NCI-H2171 (cell line): ENCODE measurements around the gene TENT4A.
A peak's percentile ranks its signal among the peaks of the same experiment; 100 is the strongest.
"Not testable (repeated sequence)": the region's sequence is repeated elsewhere in the genome, so short reads cannot be mapped to it uniquely, and the experiment has no call there.

Source experiments
- DNase-seq: peaks from one replicate; lab custom pipeline; 2025; lab: John Stamatoyannopoulos, UW

The TENT4A gene

GRCh38 chr5:6773342-6774035 lies 60.3 kb downstream of the TENT4A start:
- peak; percentile 83 for DNase-seq

- DNase-seq: not testable (repeated sequence)
Measured at GRCh38 chr5:6774207-6774606, 61.0 kb downstream of the TENT4A start.

GRCh38 chr5:6774721-6775204 lies 61.5 kb downstream of the TENT4A start:
- DNase-seq: no peak

- DNase-seq: no peak
Measured at GRCh38 chr5:6775571-6775970, 62.3 kb downstream of the TENT4A start.

GRCh38 chr5:6780802-6781391 lies 67.7 kb downstream of the TENT4A start:
- peak; percentile 30 for DNase-seq

GRCh38 chr5:6781716-6782115 lies 68.5 kb downstream of the TENT4A start:
- no peak for DNase-seq

GRCh38 chr5:6783787-6784186 lies 70.6 kb downstream of the TENT4A start:
- no peak for DNase-seq

GRCh38 chr5:6784481-6784880 lies 71.2 kb downstream of the TENT4A start:
- no peak for DNase-seq

GRCh38 chr5:6785161-6785860 lies 72.1 kb downstream of the TENT4A start:
- DNase-seq: no peak

- no peak for DNase-seq
Measured at GRCh38 chr5:6785861-6786180, 72.6 kb downstream of the TENT4A start.

GRCh38 chr5:6786786-6787495 lies 73.7 kb downstream of the TENT4A start:
- no peak for DNase-seq

GRCh38 chr5:6787941-6788340 lies 74.7 kb downstream of the TENT4A start:
- no peak for DNase-seq

- DNase-seq: no peak
Measured at GRCh38 chr5:6788439-6788838, 75.2 kb downstream of the TENT4A start.

- no peak for DNase-seq
Measured at GRCh38 chr5:6788956-6789649, 75.9 kb downstream of the TENT4A start.

GRCh38 chr5:6790346-6790865 lies 77.2 kb downstream of the TENT4A start:
- no peak for DNase-seq

GRCh38 chr5:6791031-6791430 lies 77.8 kb downstream of the TENT4A start:
- no peak for DNase-seq

- DNase-seq: no peak
Measured at GRCh38 chr5:6792376-6792775, 79.1 kb downstream of the TENT4A start.

GRCh38 chr5:6792911-6793471 lies 79.8 kb downstream of the TENT4A start:
- no peak for DNase-seq

- DNase-seq: no peak
Measured at GRCh38 chr5:6801236-6801635, 88.0 kb downstream of the TENT4A start.

- DNase-seq: no peak
Measured at GRCh38 chr5:6803981-6804550, 90.8 kb downstream of the TENT4A start.
